MCF 10A (cell line): Measurements from ENCODE around the gene SALL2. TPM values are rescaled to one million over a fixed set of nuclear protein-coding genes. Genes with fewer than 3 reads are reported as not detected.
A peak's percentile ranks its signal among the peaks of the same experiment; 100 is the strongest.
"Not testable (repeated sequence)": the region's sequence is repeated elsewhere in the genome, so short reads cannot be mapped to it uniquely, and the experiment has no call there.

ENCODE experiments used
- BruUV-seq: library from RNA; stranded (reverse); fragments of 400-500 nt; replicated peaks from 2 replicates; lab custom pipeline; 2021; lab: Mats Ljungman, UMichigan
- CTCF ChIA-PET: fragments of 300-600 bp; sonication (Branson Sonifier 250); formaldehyde crosslinking; extraction: SDS; loops from one replicate; lab custom pipeline; 2021; ENCODE audit warnings: antibody characterized with exemption, inconsistent platforms; lab: Yijun Ruan, JAX
- POLR2A ChIA-PET: fragments of 300-600, 350-650 bp; sonication (Branson Sonifier 250); formaldehyde crosslinking; extraction: SDS; loops from one replicate; lab custom pipeline; 2020; ENCODE audit warnings: antibody characterized with exemption, inconsistent platforms; lab: Yijun Ruan, JAX
- DNase-seq: peaks from one replicate; pipeline ENCODE4 v3.0.0-alpha.2; 2018; ENCODE audit not compliant: unreplicated experiment
- H3K27ac Mint-ChIP-seq: one replicate; pipeline ENCODE4 v1.8.0; 2022; ENCODE audit warnings: mild to moderate bottlenecking, low read depth, mixed read lengths; ENCODE audit not compliant: unreplicated experiment
- H3K27me3 Mint-ChIP-seq: one replicate; pipeline ENCODE4 v1.8.0; 2022; ENCODE audit warnings: mixed read lengths; ENCODE audit not compliant: insufficient read depth, unreplicated experiment
- H3K36me3 Mint-ChIP-seq: one replicate; pipeline ENCODE4 v1.8.0; 2022; ENCODE audit warnings: mild to moderate bottlenecking, moderate library complexity, mixed read lengths; ENCODE audit not compliant: insufficient read depth, unreplicated experiment
- H3K4me1 Mint-ChIP-seq: one replicate; pipeline ENCODE4 v1.8.0; 2022; ENCODE audit warnings: mixed read lengths; ENCODE audit not compliant: insufficient read depth, unreplicated experiment
- H3K4me3 Mint-ChIP-seq: one replicate; pipeline ENCODE4 v1.8.0; 2022; ENCODE audit warnings: mild to moderate bottlenecking, moderate library complexity, mixed read lengths; ENCODE audit not compliant: unreplicated experiment
- H3K9me3 Mint-ChIP-seq: one replicate; pipeline ENCODE4 v1.8.0; 2022; ENCODE audit warnings: mixed read lengths; ENCODE audit not compliant: unreplicated experiment
- CTCF ChIP-seq: fragments of 200-600 bp; IDR thresholded peaks from one replicate; pipeline ENCODE4 v1.8.0; 2022; ENCODE audit warnings: antibody characterized with exemption, mild to moderate bottlenecking; ENCODE audit not compliant: unreplicated experiment
- intact Hi-C: fragments of 100-400 bp; cut with micrococcal nuclease; formaldehyde crosslinking; loops from 2 replicates; pipeline ENCODE4 v1.14.1; 2022
- total RNA-seq: library from RNA; stranded (reverse); gene quantifications from 2 replicates; pipeline ENCODE4 v1.2.3, GENCODE V29; 2022

SALL2 gene
- total RNA-seq, 1 experiment from 2014 or later = 0.09 TPM

- peak; percentile 84 for DNase-seq
- H3K9me3 Mint-ChIP-seq = no peaks in the 10 kb centered on the region
- BruUV-seq = no TSS peak
- intact Hi-C loops = loop anchor here (1.0 to 10.0 kb wide), 7 partner anchors 45 to 490 kb away; partner anchors contain the start of genes CHD8, METTL3, RAB2B and TOX4
- peak; percentile 70 for TF ChIP-seq CTCF
- peak overlapping the region; percentile 45 for H3K4me3 Mint-ChIP-seq
- CTCF ChIA-PET = interaction anchor here (0.5 to 6.3 kb wide), 26 partner anchors 10 to 746 kb away, joined by 3 to 88 read pairs (median 4); partner anchors contain the start of genes CHD8, METTL3, RAB2B and TOX4
- POLR2A ChIA-PET = interaction anchor here (1.3 to 2.6 kb wide), 3 partner anchors 47 to 80 kb away, joined by 4 to 16 read pairs (median 14); partner anchors contain the start of genes METTL3 and TOX4
- no peak overlapping the region for H3K27ac Mint-ChIP-seq
- H3K4me1 Mint-ChIP-seq = peaks cover 7% of the 10 kb centered on the region
- H3K27me3 Mint-ChIP-seq = no peaks in the 10 kb centered on the region
- no peaks in the 10 kb centered on the region for H3K36me3 Mint-ChIP-seq
Measured at GRCh38 chr14:21557084-21557901, 31.1 kb upstream of the SALL2 start.

GRCh38 chr14:21556378-21557083 is 30.4 kb upstream of the SALL2 start:
- H3K4me3 Mint-ChIP-seq = no peak overlapping the region
- DNase-seq = no peak
- no peak for TF ChIP-seq CTCF
- ChIA-PET CTCF (interaction anchor here (0.5 to 6.3 kb wide), 28 partner anchors 9 to 747 kb away, joined by 3 to 88 read pairs (median 3); partner anchors contain the start of genes CHD8, METTL3, RAB2B and TOX4), POLR2A (interaction anchor here (0.9 to 2.6 kb wide), 4 partner anchors 21 to 79 kb away, joined by 3 to 16 read pairs (median 9); partner anchors contain the start of genes METTL3 and TOX4)
- H3K27ac Mint-ChIP-seq = no peak overlapping the region
- no peaks in the 10 kb centered on the region for H3K27me3 Mint-ChIP-seq
- H3K36me3 Mint-ChIP-seq = no peaks in the 10 kb centered on the region
- H3K9me3 Mint-ChIP-seq = no peaks in the 10 kb centered on the region
- intact Hi-C loops = loop anchor here (1.0 to 10.0 kb wide), 7 partner anchors 44 to 489 kb away; partner anchors contain the start of genes CHD8, METTL3, RAB2B and TOX4
- H3K4me1 Mint-ChIP-seq = peaks cover 7% of the 10 kb centered on the region
- BruUV-seq = no TSS peak

- Mint-ChIP-seq H3K27me3 (no peaks in the 10 kb centered on the region), H3K4me1 (peaks cover 7% of the 10 kb centered on the region), H3K9me3 (no peaks in the 10 kb centered on the region), H3K27ac (no peak overlapping the region), H3K4me3 (no peak overlapping the region), H3K36me3 (no peaks in the 10 kb centered on the region)
- no peak for DNase-seq
- intact Hi-C loops = loop anchor here (10.0 kb wide), 2 partner anchors 148 to 308 kb away; no protein-coding TSS in a partner anchor
- no peak for TF ChIP-seq CTCF
- POLR2A ChIA-PET = interaction anchor here (0.6 kb wide), 1 partner anchor 14 kb away, joined by 3 read pairs; no protein-coding TSS in a partner anchor
- CTCF ChIA-PET = interaction anchor here (0.7 to 3.3 kb wide), 3 partner anchors 28 to 837 kb away, joined by 3 to 20 read pairs (median 4); no protein-coding TSS in a partner anchor
- BruUV-seq = no TSS peak
Measured at GRCh38 chr14:21553266-21553665, 27.1 kb upstream of the SALL2 start.

GRCh38 chr14:21544588-21544987 is 18.4 kb upstream of the SALL2 start:
- CTCF ChIA-PET = interaction anchor here (0.7 to 1.5 kb wide), 2 partner anchors 12 to 30 kb away, joined by 3 to 5 read pairs; no protein-coding TSS in a partner anchor
- DNase-seq, H3K9me3 Mint-ChIP-seq, H3K27ac Mint-ChIP-seq, H3K27me3 Mint-ChIP-seq, H3K36me3 Mint-ChIP-seq, POLR2A ChIA-PET, H3K4me3 Mint-ChIP-seq, BruUV-seq, intact Hi-C loops, H3K4me1 Mint-ChIP-seq: not testable (repeated sequence)
